Mucosa of rectum (tissue), 2 donors: Measurements from ENCODE around the gene PKM.
A peak's percentile ranks its signal among the peaks of the same experiment; 100 is the strongest.

Experiments used
- H3K27ac ChIP-seq, 2 donors: one replicate each; pipeline ENCODE4 v1.7.0; 2013; ENCODE audit warnings: inconsistent platforms in 2 of 2, low read depth in 2 of 2, low read length in 2 of 2
- H3K27me3 ChIP-seq, 2 donors: one replicate each; pipeline ENCODE4 v1.7.0; 2013; ENCODE audit warnings: low read length in 2 of 2; ENCODE audit not compliant: control insufficient read depth in 2 of 2, insufficient read depth in 2 of 2
- H3K36me3 ChIP-seq, 2 donors: one replicate each; pipeline ENCODE4 v1.7.0; 2013; ENCODE audit warnings: low read length in 2 of 2; ENCODE audit not compliant: control insufficient read depth in 2 of 2, insufficient read depth in 2 of 2
- H3K4me1 ChIP-seq, 2 donors: one replicate each; pipeline ENCODE4 v1.7.0; 2013; ENCODE audit warnings: low read length in 2 of 2, mild to moderate bottlenecking in 1 of 2; ENCODE audit not compliant: control insufficient read depth in 2 of 2, insufficient read depth in 2 of 2
- H3K4me3 ChIP-seq, 2 donors: one replicate each; pipeline ENCODE4 v1.7.0; 2013; ENCODE audit warnings: low read length in 2 of 2
- H3K9ac ChIP-seq, 2 donors: one replicate each; pipeline ENCODE4 v1.7.0; 2013; ENCODE audit warnings: low read length in 2 of 2, low read depth in 1 of 2, mild to moderate bottlenecking in 1 of 2
- H3K9me3 ChIP-seq, 2 donors: one replicate each; pipeline ENCODE4 v1.7.0; 2013; ENCODE audit warnings: low read length in 2 of 2; ENCODE audit not compliant: control insufficient read depth in 2 of 2
- donor health status: healthy.
- donor health status: Normal muscosa, but diverticular disease.

Gene PKM

GRCh38 chr15:72196409-72197040 is 34.5 kb downstream of the PKM start:
- H3K4me1 ChIP-seq: peaks cover 0 to 2% of the 10 kb centered on the region in 2 donors
- no peak overlapping the region for H3K4me3 ChIP-seq
- H3K27ac ChIP-seq: no peak overlapping the region

GRCh38 chr15:72195101-72195511 is 35.9 kb downstream of the PKM start:
- peaks cover 12 to 13% of the 10 kb centered on the region in 2 donors for H3K36me3 ChIP-seq
- H3K4me1 ChIP-seq: peaks cover 0 to 2% of the 10 kb centered on the region in 2 donors
- no peak overlapping the region for H3K9ac ChIP-seq
- H3K27ac ChIP-seq: no peak overlapping the region
- H3K9me3 ChIP-seq: no peaks in the 10 kb centered on the region
- no peak overlapping the region for H3K4me3 ChIP-seq
- peaks cover 5 to 7% of the 10 kb centered on the region in 2 donors for H3K27me3 ChIP-seq

More at GRCh38 chr15:72196409-72197040, 34.5 kb downstream of the PKM start:
- Histone ChIP-seq H3K9me3 (no peaks in the 10 kb centered on the region), H3K9ac (no peak overlapping the region), H3K27me3 (peaks cover 5 to 7% of the 10 kb centered on the region in 2 donors), H3K36me3 (peaks cover 22 to 26% of the 10 kb centered on the region in 2 donors)

- H3K9me3 ChIP-seq: no peaks in the 10 kb centered on the region
- no peak overlapping the region for H3K4me3 ChIP-seq
- H3K36me3 ChIP-seq: peaks cover 5 to 6% of the 10 kb centered on the region in 2 donors
- H3K27me3 ChIP-seq: peaks cover 5 to 7% of the 10 kb centered on the region in 2 donors
- H3K27ac ChIP-seq: no peak overlapping the region
- H3K9ac ChIP-seq: no peak overlapping the region
- H3K4me1 ChIP-seq: no peaks in the 10 kb centered on the region
Measured at GRCh38 chr15:72193836-72194396, 37.1 kb downstream of the PKM start.

GRCh38 chr15:72192416-72192815 is 38.6 kb downstream of the PKM start:
- H3K27ac ChIP-seq: no peak overlapping the region
- no peak overlapping the region for H3K4me3 ChIP-seq
- no peak overlapping the region for H3K9ac ChIP-seq
- H3K4me1 ChIP-seq: no peaks in the 10 kb centered on the region
- peaks cover 5 to 7% of the 10 kb centered on the region in 2 donors for H3K27me3 ChIP-seq
- H3K9me3 ChIP-seq: no peaks in the 10 kb centered on the region
- no peaks in the 10 kb centered on the region for H3K36me3 ChIP-seq

- H3K9me3 ChIP-seq: no peaks in the 10 kb centered on the region
- no peak overlapping the region for H3K4me3 ChIP-seq
- H3K4me1 ChIP-seq: no peaks in the 10 kb centered on the region
- no peak overlapping the region for H3K9ac ChIP-seq
- H3K27me3 ChIP-seq: peaks cover 2 to 7% of the 10 kb centered on the region in 2 donors
- no peaks in the 10 kb centered on the region for H3K36me3 ChIP-seq
- H3K27ac ChIP-seq: no peak overlapping the region
Measured at GRCh38 chr15:72189250-72189902, 41.6 kb downstream of the PKM start.

- Histone ChIP-seq H3K4me1 (peaks cover 0 to 5% of the 10 kb centered on the region in 2 donors), H3K27me3 (peaks cover 9 to 22% of the 10 kb centered on the region in 2 donors), H3K9ac (no peak overlapping the region), H3K36me3 (no peaks in the 10 kb centered on the region), H3K4me3 (peak overlapping the region; percentile 4 to 37), H3K27ac (no peak overlapping the region), H3K9me3 (no peaks in the 10 kb centered on the region)
Measured at GRCh38 chr15:72184165-72184811, 46.7 kb downstream of the PKM start.

- Histone ChIP-seq H3K9ac (no peak overlapping the region), H3K4me3 (no peak overlapping the region), H3K27me3 (peaks cover 9 to 22% of the 10 kb centered on the region in 2 donors), H3K4me1 (peaks cover 0 to 5% of the 10 kb centered on the region in 2 donors), H3K9me3 (no peaks in the 10 kb centered on the region), H3K27ac (no peak overlapping the region), H3K36me3 (no peaks in the 10 kb centered on the region)
Measured at GRCh38 chr15:72183781-72184164, 47.2 kb downstream of the PKM start.

- no peaks in the 10 kb centered on the region for H3K9me3 ChIP-seq
- peaks cover 0 to 5% of the 10 kb centered on the region in 2 donors for H3K4me1 ChIP-seq
- H3K4me3 ChIP-seq: no peak overlapping the region
- peaks cover 9 to 22% of the 10 kb centered on the region in 2 donors for H3K27me3 ChIP-seq
- no peak overlapping the region for H3K27ac ChIP-seq
- no peak overlapping the region for H3K9ac ChIP-seq
- no peaks in the 10 kb centered on the region for H3K36me3 ChIP-seq
Measured at GRCh38 chr15:72182673-72183072, 48.3 kb downstream of the PKM start.

GRCh38 chr15:72182244-72182643 is 48.7 kb downstream of the PKM start:
- H3K4me1 ChIP-seq: peaks cover 0 to 5% of the 10 kb centered on the region in 2 donors
- no peak overlapping the region for H3K27ac ChIP-seq
- H3K4me3 ChIP-seq: no peak overlapping the region
- H3K36me3 ChIP-seq: no peaks in the 10 kb centered on the region
- no peaks in the 10 kb centered on the region for H3K9me3 ChIP-seq
- H3K9ac ChIP-seq: no peak overlapping the region
- peaks cover 9 to 22% of the 10 kb centered on the region in 2 donors for H3K27me3 ChIP-seq
